AG04450 (cell line): ENCODE results near the gene TMEM258. TPM values are rescaled to one million over a fixed set of nuclear protein-coding genes. Genes with fewer than 3 reads are reported as not detected.

ENCODE experiments used
- CTCF ChIA-PET: fragments of 300-600, 350-600 bp; formaldehyde crosslinking; extraction: SDS; loops from one replicate; lab custom pipeline; 2022; ENCODE audit warnings: antibody characterized with exemption, inconsistent platforms; lab: Charles Lee
- POLR2A ChIA-PET: fragments of 350-600 bp; formaldehyde crosslinking; extraction: SDS; loops from one replicate; lab custom pipeline; 2021; ENCODE audit warnings: antibody characterized with exemption, inconsistent platforms; lab: Yijun Ruan, JAX
- DNase-seq: peaks from one replicate; pipeline ENCODE4 v3.0.0-alpha.2; 2011; ENCODE audit warnings: low read depth, low spot score
- H3K27ac ChIP-seq: one replicate; pipeline ENCODE4 v1.5.1; 2012; ENCODE audit warnings: low read depth, low read length, control low read depth
- H3K27me3 ChIP-seq: one replicate; pipeline ENCODE4 v1.6.0; 2012; ENCODE audit warnings: low read length; ENCODE audit not compliant: control insufficient read depth, insufficient read depth
- H3K4me3 ChIP-seq: 2 replicates; pipeline ENCODE4 v1.5.1; 2011; ENCODE audit warnings: mild to moderate bottlenecking, low read depth, low read length, control low read depth
- H3K9me3 ChIP-seq: 2 replicates; pipeline ENCODE4 v1.5.1; 2012; ENCODE audit warnings: low read length; ENCODE audit not compliant: control insufficient read depth, insufficient read depth
- CTCF ChIP-seq: IDR thresholded peaks from 2 replicates; pipeline ENCODE4 v1.5.1; 2011; ENCODE audit warnings: low read depth, low read length, control low read depth, inconsistent platforms
- polyA plus RNA-seq: library from polyadenylated mRNA; depleted of rRNA; stranded (reverse); fragments of >200 nt; gene quantifications from 2 replicates; pipeline ENCODE4 v1.2.3, GENCODE V29; 2011

Gene TMEM258
- polyA plus RNA-seq, 1 experiment = 300 TPM

- ChIA-PET CTCF (interaction anchor here (0.9 to 3.2 kb wide), 6 partner anchors 12 to 518 kb away, joined by 3 to 12 read pairs (median 6); no protein-coding TSS in a partner anchor), POLR2A (interaction anchor here (0.8 to 2.3 kb wide), 5 partner anchors 14 to 935 kb away, joined by 3 to 13 read pairs (median 3); partner anchors contain the start of gene HNRNPUL2)
- Histone ChIP-seq H3K27me3 (no peaks in the 10 kb centered on the region), H3K9me3 (no peaks in the 10 kb centered on the region; the same call in 1 of the 2 replicates), H3K4me3 (peak overlapping the region; percentile 96), H3K27ac (peak overlapping the region; percentile 100)
- peak; percentile 83 for DNase-seq
- TF ChIP-seq CTCF = no peak
These were observed 576 bp downstream of the TMEM258 start for GRCh38 chr11:61791737-61792309.

GRCh38 chr11:61787928-61788491 is 4.4 kb downstream of the TMEM258 start:
- H3K27me3 ChIP-seq = no peaks in the 10 kb centered on the region
- H3K27ac ChIP-seq = no peak overlapping the region
- DNase-seq = peak; percentile 3
- ChIA-PET CTCF (interaction anchor here (0.5 to 3.5 kb wide), 9 partner anchors 9 to 336 kb away, joined by 3 to 29 read pairs (median 3); partner anchors contain the start of genes BEST1 and MYRF), POLR2A (no interaction called here)
- H3K4me3 ChIP-seq = no peak overlapping the region
- H3K9me3 ChIP-seq = no peaks in the 10 kb centered on the region; the same call in 1 of the 2 replicates
- TF ChIP-seq CTCF = peak; percentile 61

- TF ChIP-seq CTCF = no peak
- Histone ChIP-seq H3K27me3 (no peaks in the 10 kb centered on the region), H3K27ac (no peak overlapping the region), H3K4me3 (no peak overlapping the region), H3K9me3 (no peaks in the 10 kb centered on the region)
- CTCF ChIA-PET = interaction anchor here (3.5 kb wide), 1 partner anchor 11 kb away, joined by 24 read pairs; no protein-coding TSS in a partner anchor
- POLR2A ChIA-PET = no interaction called here
- DNase-seq = no peak
These were observed 6.5 kb downstream of the TMEM258 start for GRCh38 chr11:61785837-61786402.

- H3K4me3 ChIP-seq = no peak overlapping the region
- DNase-seq = no peak
- no peak for TF ChIP-seq CTCF
- H3K9me3 ChIP-seq = no peaks in the 10 kb centered on the region
- H3K27ac ChIP-seq = no peak overlapping the region
- CTCF ChIA-PET = interaction anchor here (0.6 kb wide), 1 partner anchor 147 kb away, joined by 3 read pairs; no protein-coding TSS in a partner anchor
- no peaks in the 10 kb centered on the region for H3K27me3 ChIP-seq
- POLR2A ChIA-PET = interaction anchor here (1.0 kb wide), 1 partner anchor 10 kb away, joined by 8 read pairs; no protein-coding TSS in a partner anchor
These were observed 7.9 kb downstream of the TMEM258 start for GRCh38 chr11:61784506-61784805.
